ENCODE results near the gene GLG1.
"Not testable (repeated sequence)": the region's sequence is repeated elsewhere in the genome, so short reads cannot be mapped to it uniquely, and the experiment has no call there.

- TF ChIP-seq POLR2A (IDR thresholded peaks at IDR 0.05; ENCODE audit: low read length); GATA1 (IDR thresholded peaks at IDR 0.05; ENCODE audit: low read depth, low read length): not testable (repeated sequence)
These were observed 199.6 kb downstream of the GLG1 start for GRCh38 chr16:74407362-74407705.
